K562 (cell line): ENCODE results near the gene CAMSAP2.

ENCODE experiments used
- BCOR ChIP-seq: fragments of 450-650 bp; IDR thresholded peaks from 2 replicates; pipeline ENCODE4 v1.6.1; 2016
- CHD4 ChIP-seq: fragments of 200-600 bp; sonication (generic); IDR thresholded peaks from 3 replicates; pipeline ENCODE4 v1.6.1; 2012; ENCODE audit warnings: low read depth, mild to moderate bottlenecking, mixed read lengths, low read length, inconsistent platforms; ENCODE audit not compliant: insufficient read depth, insufficient replicate concordance, poor library complexity, severe bottlenecking
- JUN ChIP-seq, 2 experiments: sonication (generic) in 1 of 2; formaldehyde crosslinking in 1 of 2; IDR thresholded peaks; 2 replicates each; pipeline versions ENCODE4 v1.6.1 to v1.8.0; 2012 to 2022; ENCODE audit warnings: borderline replicate concordance in 2 of 2, mild to moderate bottlenecking in 2 of 2, improper control_type of control experiment in 1 of 2, low read depth in 1 of 2, low read length in 1 of 2, missing genetic modification reagents in 1 of 2
- KLF1 ChIP-seq: fragments of 450-650 bp; IDR thresholded peaks from 2 replicates; pipeline ENCODE4 v1.6.1; 2016; ENCODE audit warnings: missing genetic modification characterization, missing compliant biosample characterization
- KLF13 ChIP-seq: fragments of 450-650 bp; IDR thresholded peaks from 2 replicates; pipeline ENCODE4 v1.6.1; 2016; ENCODE audit warnings: missing genetic modification characterization, low read depth, mild to moderate bottlenecking, missing compliant biosample characterization, moderate library complexity, borderline replicate concordance
- ZKSCAN1 ChIP-seq: fragments of 150-350 bp; IDR thresholded peaks from 2 replicates; pipeline ENCODE4 v1.6.1; 2016; ENCODE audit warnings: low read depth, low read length
- ZKSCAN8 ChIP-seq: fragments of 200-800 bp; sonication (Bioruptor generic); IDR thresholded peaks from 2 replicates; pipeline ENCODE4 v1.6.1; 2016; ENCODE audit warnings: missing genetic modification characterization, missing compliant biosample characterization
- ZNF197 ChIP-seq: fragments of 200-800 bp; sonication (Bioruptor generic); IDR thresholded peaks from 2 replicates; pipeline ENCODE4 v1.6.1; 2016; ENCODE audit warnings: low read depth, missing genetic modification characterization, missing compliant biosample characterization
- ZNF232 ChIP-seq: sonication (generic); formaldehyde crosslinking; IDR thresholded peaks from 2 replicates; pipeline ENCODE4 v1.8.0; 2022; ENCODE audit warnings: mild to moderate bottlenecking, missing genetic modification reagents
- TF ChIP-seq, protein P1 (sequence below): IDR thresholded peaks from 2 replicates; pipeline ENCODE4 v1.6.1; 2011; ENCODE audit warnings: borderline replicate concordance, low read depth, mild to moderate bottlenecking, moderate library complexity, low read length; ENCODE audit not compliant: insufficient read depth, poor library complexity, severe bottlenecking
- TF ChIP-seq, protein P2 (sequence below): IDR thresholded peaks from 3 replicates; pipeline ENCODE4 v1.6.1; 2011; ENCODE audit warnings: borderline replicate concordance, mild to moderate bottlenecking; ENCODE audit not compliant: insufficient read length, insufficient read depth

DNA sequence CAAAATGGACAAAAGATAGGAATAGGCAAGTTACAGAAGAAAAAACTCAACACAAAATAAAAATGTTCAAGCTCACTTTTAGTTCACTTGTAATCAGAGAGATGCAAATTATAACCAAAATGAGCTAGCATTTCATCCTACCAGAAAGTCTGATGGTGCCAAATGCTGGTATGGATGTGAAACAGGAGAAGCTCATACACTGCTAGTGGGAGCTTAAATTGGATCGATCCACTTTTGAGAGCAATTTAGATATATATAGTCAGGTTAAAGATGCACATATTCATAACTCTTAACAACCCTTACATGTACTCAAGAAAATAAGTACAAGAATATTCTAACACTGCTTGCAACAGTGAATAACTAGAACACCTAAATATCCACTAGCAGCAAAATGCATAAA is 18.5 kb upstream of the CAMSAP2 start:
- no peak for TF ChIP-seq ZNF232
- TF ChIP-seq, protein P1, sequence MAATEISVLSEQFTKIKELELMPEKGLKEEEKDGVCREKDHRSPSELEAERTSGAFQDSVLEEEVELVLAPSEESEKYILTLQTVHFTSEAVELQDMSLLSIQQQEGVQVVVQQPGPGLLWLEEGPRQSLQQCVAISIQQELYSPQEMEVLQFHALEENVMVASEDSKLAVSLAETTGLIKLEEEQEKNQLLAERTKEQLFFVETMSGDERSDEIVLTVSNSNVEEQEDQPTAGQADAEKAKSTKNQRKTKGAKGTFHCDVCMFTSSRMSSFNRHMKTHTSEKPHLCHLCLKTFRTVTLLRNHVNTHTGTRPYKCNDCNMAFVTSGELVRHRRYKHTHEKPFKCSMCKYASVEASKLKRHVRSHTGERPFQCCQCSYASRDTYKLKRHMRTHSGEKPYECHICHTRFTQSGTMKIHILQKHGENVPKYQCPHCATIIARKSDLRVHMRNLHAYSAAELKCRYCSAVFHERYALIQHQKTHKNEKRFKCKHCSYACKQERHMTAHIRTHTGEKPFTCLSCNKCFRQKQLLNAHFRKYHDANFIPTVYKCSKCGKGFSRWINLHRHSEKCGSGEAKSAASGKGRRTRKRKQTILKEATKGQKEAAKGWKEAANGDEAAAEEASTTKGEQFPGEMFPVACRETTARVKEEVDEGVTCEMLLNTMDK: no peak
- TF ChIP-seq ZKSCAN8 (CRISPR knock-in tag): no peak
- TF ChIP-seq BCOR: no peak
- TF ChIP-seq KLF13 (tag): no peak
- TF ChIP-seq ZNF197 (CRISPR knock-in tag): no peak
- TF ChIP-seq, protein P2, sequence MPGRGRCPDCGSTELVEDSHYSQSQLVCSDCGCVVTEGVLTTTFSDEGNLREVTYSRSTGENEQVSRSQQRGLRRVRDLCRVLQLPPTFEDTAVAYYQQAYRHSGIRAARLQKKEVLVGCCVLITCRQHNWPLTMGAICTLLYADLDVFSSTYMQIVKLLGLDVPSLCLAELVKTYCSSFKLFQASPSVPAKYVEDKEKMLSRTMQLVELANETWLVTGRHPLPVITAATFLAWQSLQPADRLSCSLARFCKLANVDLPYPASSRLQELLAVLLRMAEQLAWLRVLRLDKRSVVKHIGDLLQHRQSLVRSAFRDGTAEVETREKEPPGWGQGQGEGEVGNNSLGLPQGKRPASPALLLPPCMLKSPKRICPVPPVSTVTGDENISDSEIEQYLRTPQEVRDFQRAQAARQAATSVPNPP: no peak
- TF ChIP-seq JUN (IDR thresholded peaks at IDR 0.05; ENCODE audit: borderline replicate concordance, low read depth, low read length): no peak
- TF ChIP-seq JUN (CRISPR knock-in tag; IDR thresholded peaks at IDR 0.05; ENCODE audit: borderline replicate concordance): no peak
- no peak for TF ChIP-seq CHD4
- TF ChIP-seq KLF1 (tag): no peak
- TF ChIP-seq ZKSCAN1: no peak
